B cell (primary cell): ENCODE data around the gene RNF223. TPM values are rescaled to one million over a fixed set of nuclear protein-coding genes. Genes with fewer than 3 reads are reported as not detected.

Experiments
- ATAC-seq: fragments of 200-7000 bp; cut with Tn5 transposase; one replicate; pipeline ENCODE4 v1.10.0; 2021; ENCODE audit warnings: low read depth, mild to moderate bottlenecking, moderate number of reproducible peaks, moderate library complexity
- CTCF ChIA-PET: fragments of 350-600 bp; sonication (Branson Sonifier 250); formaldehyde crosslinking; loops from one replicate; lab custom pipeline; 2021; ENCODE audit warnings: antibody characterized with exemption, inconsistent platforms; lab: Charles Lee
- POLR2A ChIA-PET: fragments of 350-600 bp; sonication (Branson Sonifier 250); formaldehyde crosslinking; loops from one replicate; lab custom pipeline; 2021; ENCODE audit warnings: antibody characterized with exemption; lab: Charles Lee
- DNase-seq: peaks from one replicate; pipeline ENCODE4 v3.0.0; 2013
- H2AFZ ChIP-seq: 2 replicates; pipeline ENCODE4 v1.6.1; 2012; ENCODE audit warnings: mild to moderate bottlenecking, low read depth, low read length; ENCODE audit not compliant: insufficient read depth, poor library complexity, severe bottlenecking
- H3K27ac ChIP-seq, 2 donors: 1 replicate in 1 of 2; 2 replicates in 1 of 2; pipeline ENCODE4 v1.5.1; 2012 to 2013; ENCODE audit warnings: low read length in 2 of 2, mild to moderate bottlenecking in 2 of 2, moderate library complexity in 1 of 2
- H3K27me3 ChIP-seq, 4 experiments: fragments of 200-600 bp in 1 of 4; sonication (generic) in 1 of 4; replicated peaks in 1 of 4; 1 replicate in 2 of 4; 2 replicates in 2 of 4; pipeline versions ENCODE4 v1.6.1 to v1.7.0; 2013 to 2016; ENCODE audit warnings: low read length in 3 of 4, mild to moderate bottlenecking in 2 of 4, mixed read lengths in 1 of 4, moderate library complexity in 1 of 4; ENCODE audit not compliant: insufficient read depth in 4 of 4, control insufficient read depth in 3 of 4; ENCODE audit errors: control extremely low read depth in 1 of 4
- H3K36me3 ChIP-seq, 2 experiments: replicated peaks in 1 of 2; 1 replicate in 1 of 2; 2 replicates in 1 of 2; pipeline versions ENCODE4 v1.6.1 to v1.7.1; 2013; ENCODE audit warnings: low read length in 1 of 2; ENCODE audit not compliant: insufficient read depth in 2 of 2, control insufficient read depth in 1 of 2; ENCODE audit errors: control extremely low read depth in 1 of 2, extremely low read depth in 1 of 2
- H3K4me1 ChIP-seq, 2 donors: fragments of 200-600 bp in 1 of 2; sonication (generic) in 1 of 2; 1 replicate in 1 of 2; 2 replicates in 1 of 2; pipeline versions ENCODE4 v1.5.1 to v1.6.1; 2013 to 2017; ENCODE audit warnings: low read length in 2 of 2; ENCODE audit not compliant: control insufficient read depth in 2 of 2, insufficient read depth in 2 of 2
- H3K4me2 ChIP-seq: replicated peaks from 2 replicates; pipeline ENCODE3; 2012; ENCODE audit warnings: mild to moderate bottlenecking, low read depth, low read length; ENCODE audit not compliant: poor library complexity, severe bottlenecking
- H3K4me3 ChIP-seq, 5 experiments: fragments of 200-600 bp in 1 of 5; sonication (generic) in 1 of 5; 1 replicate in 3 of 5; 2 replicates in 2 of 5; pipeline versions ENCODE4 v1.5.1 to v1.7.0; 2011 to 2016; ENCODE audit warnings: low read length in 4 of 5, mild to moderate bottlenecking in 4 of 5, low read depth in 2 of 5, control low read depth in 1 of 5, moderate library complexity in 1 of 5; ENCODE audit not compliant: insufficient read depth in 1 of 5; ENCODE audit errors: control extremely low read depth in 1 of 5, extremely low read depth in 1 of 5
- H3K79me2 ChIP-seq: fragments of 200-600 bp; sonication (generic); one replicate; pipeline ENCODE4 v1.6.0; 2016; ENCODE audit warnings: low read length; ENCODE audit not compliant: control insufficient read depth, insufficient read depth
- H3K9ac ChIP-seq: fragments of 200-600 bp; sonication (generic); 2 replicates; pipeline ENCODE4 v1.6.1; 2017; ENCODE audit warnings: mild to moderate bottlenecking, low read length, moderate library complexity
- H3K9me3 ChIP-seq, 3 donors: one replicate each; pipeline versions ENCODE4 v1.6.1 to v1.7.1; 2013; ENCODE audit warnings: low read length in 2 of 3; ENCODE audit not compliant: control insufficient read depth in 2 of 3, insufficient read depth in 1 of 3; ENCODE audit errors: control extremely low read depth in 1 of 3
- H4K20me1 ChIP-seq: 2 replicates; pipeline ENCODE4 v1.6.0; 2012; ENCODE audit warnings: mild to moderate bottlenecking, low read length; ENCODE audit not compliant: insufficient read depth, control insufficient read depth, poor library complexity, severe bottlenecking
- H3K27ac Mint-ChIP-seq: one replicate; pipeline ENCODE4 v1.8.0; 2021; ENCODE audit warnings: mixed read lengths
- H3K27me3 Mint-ChIP-seq: one replicate; pipeline ENCODE4 v1.8.0; 2021; ENCODE audit warnings: mixed read lengths
- H3K4me1 Mint-ChIP-seq: one replicate; pipeline ENCODE4 v1.8.0; 2021; ENCODE audit warnings: mixed read lengths
- H3K4me3 Mint-ChIP-seq: one replicate; pipeline ENCODE4 v1.8.0; 2021; ENCODE audit warnings: mixed read lengths
- H3K9me3 Mint-ChIP-seq: one replicate; pipeline ENCODE4 v1.8.0; 2022; ENCODE audit warnings: mixed read lengths; ENCODE audit not compliant: insufficient read depth
- EZH2 ChIP-seq: IDR thresholded peaks from 2 replicates; pipeline ENCODE4 v1.6.1; 2012; ENCODE audit warnings: borderline replicate concordance, low read depth, mild to moderate bottlenecking, moderate library complexity, low read length; ENCODE audit not compliant: insufficient read depth, poor library complexity, severe bottlenecking
- WGBS: methylation state at CpG from one replicate; pipeline ENCODE4 v1.1.5; 2013; ENCODE audit warnings: missing lambda C conversion rate; ENCODE audit not compliant: insufficient coverage; 5-methylcytosine and 5-hydroxymethylcytosine counted together
- intact Hi-C: fragments of 100-400 bp; cut with micrococcal nuclease; formaldehyde crosslinking; loops from one replicate; pipeline ENCODE4 v1.10.0; 2022
- polyA plus RNA-seq: library from polyadenylated mRNA; depleted of rRNA; stranded (reverse); fragments of >200 nt; gene quantifications from 2 replicates; pipeline ENCODE4 v1.2.3, GENCODE V29; 2012
- total RNA-seq, 2 donors: library from RNA; stranded (reverse); fragments of 120-200 nt in 1 of 2; gene quantifications; 1 replicate in 1 of 2; 2 replicates in 1 of 2; pipeline versions ENCODE4 v1.2.3 to v1.2.4, GENCODE V29; 2013 to 2022
- TF ChIP-seq, protein P1 (sequence below): fragments of 200-600 bp; IDR thresholded peaks from one replicate; pipeline ENCODE4 v1.8.0; 2022; ENCODE audit warnings: antibody characterized with exemption, mild to moderate bottlenecking

The RNF223 gene
- total and polyA plus RNA-seq, 2 donors (not counting 1 experiment from before 2014, with no cell fraction given): not detected

DNA sequence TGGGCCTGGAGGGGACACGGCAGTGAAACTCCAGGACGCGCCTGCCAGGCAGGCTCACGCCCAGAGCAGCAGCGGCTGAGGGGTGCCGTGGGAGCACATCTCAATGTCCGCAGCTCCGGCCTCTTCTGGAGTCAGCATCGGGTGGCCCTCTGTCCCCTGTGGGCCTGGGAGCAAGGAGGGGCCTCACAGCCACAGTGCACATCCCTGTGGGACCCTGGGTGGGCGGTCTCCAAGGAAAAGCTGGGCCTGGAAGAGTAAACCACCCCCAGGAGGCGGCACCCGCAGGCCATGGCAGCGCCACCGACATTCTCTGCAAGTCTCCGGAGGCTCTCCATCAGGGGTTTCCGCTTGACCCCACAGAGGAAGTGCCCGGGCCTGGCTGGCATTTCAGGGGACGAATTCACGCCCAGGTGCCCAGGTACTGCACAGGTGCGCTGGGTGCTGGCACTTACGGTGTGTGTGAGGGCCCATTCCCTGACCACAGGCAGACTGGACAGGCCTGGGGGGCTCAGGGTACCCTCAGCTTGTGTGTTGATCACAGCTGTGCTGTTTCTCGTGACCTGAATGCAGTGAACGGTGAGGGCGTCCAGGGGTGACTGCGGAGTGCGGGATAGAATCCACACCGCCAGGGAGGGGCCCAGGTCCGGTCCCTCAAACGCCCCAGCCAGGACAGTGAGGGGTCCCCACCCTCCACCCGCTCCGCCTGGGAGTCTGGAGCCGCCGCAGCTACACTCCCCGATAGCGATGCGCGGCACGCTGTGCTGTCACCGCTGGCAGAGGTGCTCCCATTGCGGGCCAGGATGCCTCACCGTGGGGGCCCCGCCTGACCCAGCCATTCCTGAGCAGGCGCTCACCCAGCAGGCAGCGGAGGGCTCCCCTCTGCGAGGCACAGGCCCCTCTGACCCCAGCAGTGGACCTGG, 16.6 kb upstream of the RNF223 start:
- POLR2A ChIA-PET: no interaction called here
- Histone ChIP-seq H3K79me2 (no peaks in the 10 kb centered on the region), H3K36me3 (no peaks in the 10 kb centered on the region), H3K4me3 (no peak overlapping the region), H2AFZ (no peak overlapping the region), H3K4me2 (no peak overlapping the region), H3K27me3 (no peaks in the 10 kb centered on the region), H3K4me1 (peaks cover 0 to 7% of the 10 kb centered on the region in 2 donors), H3K27ac (no peak overlapping the region), H3K9me3 (no peaks in the 10 kb centered on the region), H3K9ac (no peak overlapping the region), H4K20me1 (no peaks in the 10 kb centered on the region)
- intact Hi-C loops: no loop called here
- Mint-ChIP-seq H3K27me3 (no peaks in the 10 kb centered on the region), H3K4me1 (peaks cover 5% of the 10 kb centered on the region), H3K4me3 (no peak overlapping the region), H3K27ac (no peak overlapping the region), H3K9me3 (no peaks in the 10 kb centered on the region)
- ATAC-seq (no peak), DNase-seq (no peak)
- CTCF ChIA-PET: interaction anchor here (0.8 kb wide), 1 partner anchor 32 kb away, joined by 3 read pairs; no protein-coding TSS in a partner anchor
- TF ChIP-seq EZH2: no peak
- TF ChIP-seq, protein P1, sequence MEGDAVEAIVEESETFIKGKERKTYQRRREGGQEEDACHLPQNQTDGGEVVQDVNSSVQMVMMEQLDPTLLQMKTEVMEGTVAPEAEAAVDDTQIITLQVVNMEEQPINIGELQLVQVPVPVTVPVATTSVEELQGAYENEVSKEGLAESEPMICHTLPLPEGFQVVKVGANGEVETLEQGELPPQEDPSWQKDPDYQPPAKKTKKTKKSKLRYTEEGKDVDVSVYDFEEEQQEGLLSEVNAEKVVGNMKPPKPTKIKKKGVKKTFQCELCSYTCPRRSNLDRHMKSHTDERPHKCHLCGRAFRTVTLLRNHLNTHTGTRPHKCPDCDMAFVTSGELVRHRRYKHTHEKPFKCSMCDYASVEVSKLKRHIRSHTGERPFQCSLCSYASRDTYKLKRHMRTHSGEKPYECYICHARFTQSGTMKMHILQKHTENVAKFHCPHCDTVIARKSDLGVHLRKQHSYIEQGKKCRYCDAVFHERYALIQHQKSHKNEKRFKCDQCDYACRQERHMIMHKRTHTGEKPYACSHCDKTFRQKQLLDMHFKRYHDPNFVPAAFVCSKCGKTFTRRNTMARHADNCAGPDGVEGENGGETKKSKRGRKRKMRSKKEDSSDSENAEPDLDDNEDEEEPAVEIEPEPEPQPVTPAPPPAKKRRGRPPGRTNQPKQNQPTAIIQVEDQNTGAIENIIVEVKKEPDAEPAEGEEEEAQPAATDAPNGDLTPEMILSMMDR: no peak
- 96% methylated on average over 45 of the region's 45 CpGs for WGBS

DNA sequence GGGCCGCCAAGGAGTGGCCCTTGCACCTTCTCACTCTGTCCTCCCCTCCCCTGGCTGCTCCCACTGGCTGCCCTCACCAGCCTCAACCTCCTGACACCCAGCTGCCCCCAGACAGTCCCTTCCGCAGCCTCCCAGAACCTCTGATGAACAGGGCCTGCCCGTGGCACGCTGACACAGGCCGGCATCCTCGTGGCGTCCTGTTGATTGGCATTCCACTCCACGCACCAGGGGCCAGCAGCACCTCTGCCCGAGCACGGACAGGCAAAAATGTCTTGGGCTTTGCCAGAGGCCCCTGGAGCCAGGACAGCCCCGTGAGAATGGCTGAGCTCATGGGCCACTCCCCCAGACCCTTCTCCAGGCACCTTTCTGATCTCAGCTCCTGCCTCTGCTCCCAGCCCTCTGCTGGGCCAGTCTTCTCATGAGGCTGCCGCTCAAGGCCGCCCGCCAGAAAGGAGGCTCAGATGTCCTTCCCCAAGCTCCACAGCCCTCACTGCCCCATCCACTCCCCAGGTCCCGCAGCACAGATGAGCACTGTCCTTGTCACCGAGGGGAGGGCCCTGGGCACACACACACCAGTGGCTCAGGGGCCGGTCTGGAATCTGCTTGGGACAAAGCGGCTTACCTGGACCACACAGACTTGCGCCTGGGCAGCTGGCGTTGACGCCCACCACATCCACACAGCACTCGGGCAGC, 15.8 kb upstream of the RNF223 start:
- Mint-ChIP-seq H3K9me3 (no peaks in the 10 kb centered on the region), H3K4me1 (peaks cover 5% of the 10 kb centered on the region), H3K27me3 (no peaks in the 10 kb centered on the region), H3K4me3 (no peak overlapping the region), H3K27ac (no peak overlapping the region)
- POLR2A ChIA-PET: no interaction called here
- TF ChIP-seq, protein P1: no peak
- TF ChIP-seq EZH2: no peak
- Histone ChIP-seq H3K9ac (no peak overlapping the region), H3K9me3 (no peaks in the 10 kb centered on the region), H4K20me1 (no peaks in the 10 kb centered on the region), H3K4me3 (no peak overlapping the region), H3K27ac (no peak overlapping the region), H3K4me1 (peaks cover 0 to 7% of the 10 kb centered on the region in 2 donors), H3K4me2 (no peak overlapping the region), H3K36me3 (no peaks in the 10 kb centered on the region), H3K79me2 (no peaks in the 10 kb centered on the region), H3K27me3 (no peaks in the 10 kb centered on the region), H2AFZ (no peak overlapping the region)
- ATAC-seq (no peak), DNase-seq (no peak)
- CTCF ChIA-PET: interaction anchor here (0.8 kb wide), 1 partner anchor 32 kb away, joined by 3 read pairs; no protein-coding TSS in a partner anchor
- intact Hi-C loops: no loop called here
- 96% methylated on average over 22 of the region's 22 CpGs for WGBS
